Epithelial cell of proximal tubule (primary cell): Measurements from ENCODE around the gene PLAC1. TPM values are rescaled to one million over a fixed set of nuclear protein-coding genes. Genes with fewer than 3 reads are reported as not detected.

Source experiments
- DNase-seq: peaks from one replicate; pipeline ENCODE4 v3.0.0-alpha.2; 2011; ENCODE audit warnings: low read depth
- H3K4me3 ChIP-seq: 2 replicates; pipeline ENCODE4 v1.5.1; 2011; ENCODE audit warnings: low read depth, mild to moderate bottlenecking, low read length
- total RNA-seq: library from RNA; depleted of rRNA; stranded (reverse); fragments of >200 nt; gene quantifications from 2 replicates; pipeline ENCODE4 v1.2.3, GENCODE V29; 2015
- TF ChIP-seq, protein P1 (sequence below): conservative IDR thresholded peaks from 2 replicates; pipeline ENCODE4 v1.5.1; 2012; ENCODE audit warnings: low read depth, mild to moderate bottlenecking, low read length

Gene PLAC1
- total RNA-seq, 1 donor from 2014 or later, result not detected

DNA sequence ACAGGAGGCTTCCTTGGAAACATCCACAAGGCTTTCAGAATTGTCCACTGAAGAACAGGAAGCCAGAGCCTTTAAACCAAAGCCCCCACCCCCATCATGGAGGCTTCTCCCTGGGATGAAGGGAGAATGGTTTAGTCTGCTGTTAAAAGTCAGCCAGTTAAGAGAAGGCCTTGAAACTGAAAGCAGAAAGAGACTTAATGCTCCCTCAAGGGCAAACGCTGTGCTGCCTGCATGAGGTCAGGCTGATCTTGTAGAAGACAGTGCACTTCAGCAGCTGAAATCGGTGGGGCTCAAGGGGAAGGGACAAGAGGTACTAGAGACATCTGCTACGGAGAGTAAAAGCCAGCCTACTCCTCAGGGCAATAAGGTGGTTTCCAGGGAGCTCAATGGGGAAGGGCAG is 129.3 kb downstream of the PLAC1 start:
- H3K4me3 ChIP-seq, result no peak overlapping the region
- DNase-seq, result no peak
- TF ChIP-seq, protein P1, sequence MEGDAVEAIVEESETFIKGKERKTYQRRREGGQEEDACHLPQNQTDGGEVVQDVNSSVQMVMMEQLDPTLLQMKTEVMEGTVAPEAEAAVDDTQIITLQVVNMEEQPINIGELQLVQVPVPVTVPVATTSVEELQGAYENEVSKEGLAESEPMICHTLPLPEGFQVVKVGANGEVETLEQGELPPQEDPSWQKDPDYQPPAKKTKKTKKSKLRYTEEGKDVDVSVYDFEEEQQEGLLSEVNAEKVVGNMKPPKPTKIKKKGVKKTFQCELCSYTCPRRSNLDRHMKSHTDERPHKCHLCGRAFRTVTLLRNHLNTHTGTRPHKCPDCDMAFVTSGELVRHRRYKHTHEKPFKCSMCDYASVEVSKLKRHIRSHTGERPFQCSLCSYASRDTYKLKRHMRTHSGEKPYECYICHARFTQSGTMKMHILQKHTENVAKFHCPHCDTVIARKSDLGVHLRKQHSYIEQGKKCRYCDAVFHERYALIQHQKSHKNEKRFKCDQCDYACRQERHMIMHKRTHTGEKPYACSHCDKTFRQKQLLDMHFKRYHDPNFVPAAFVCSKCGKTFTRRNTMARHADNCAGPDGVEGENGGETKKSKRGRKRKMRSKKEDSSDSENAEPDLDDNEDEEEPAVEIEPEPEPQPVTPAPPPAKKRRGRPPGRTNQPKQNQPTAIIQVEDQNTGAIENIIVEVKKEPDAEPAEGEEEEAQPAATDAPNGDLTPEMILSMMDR, result no peak

DNA sequence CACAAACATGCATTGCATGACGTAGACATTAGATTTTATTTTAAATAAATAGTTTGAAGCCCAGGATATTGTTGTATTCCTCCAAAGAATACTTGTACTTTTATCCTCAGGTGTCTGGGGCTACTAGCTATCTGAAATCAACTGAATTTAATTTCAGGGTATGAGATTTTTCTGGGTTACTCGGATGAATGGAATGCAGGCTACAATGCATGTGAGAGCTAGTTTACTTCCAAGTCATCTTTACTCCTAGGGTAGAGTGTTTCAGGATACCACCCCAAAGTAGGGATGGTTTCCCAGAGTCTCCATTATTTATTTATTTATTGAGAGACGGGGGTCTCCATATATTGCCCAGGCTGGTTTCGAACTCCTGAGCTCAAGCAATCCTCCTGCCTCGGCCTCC is 131.9 kb downstream of the PLAC1 start:
- TF ChIP-seq, protein P1, result no peak
- H3K4me3 ChIP-seq, result no peak overlapping the region
- no peak for DNase-seq

DNA sequence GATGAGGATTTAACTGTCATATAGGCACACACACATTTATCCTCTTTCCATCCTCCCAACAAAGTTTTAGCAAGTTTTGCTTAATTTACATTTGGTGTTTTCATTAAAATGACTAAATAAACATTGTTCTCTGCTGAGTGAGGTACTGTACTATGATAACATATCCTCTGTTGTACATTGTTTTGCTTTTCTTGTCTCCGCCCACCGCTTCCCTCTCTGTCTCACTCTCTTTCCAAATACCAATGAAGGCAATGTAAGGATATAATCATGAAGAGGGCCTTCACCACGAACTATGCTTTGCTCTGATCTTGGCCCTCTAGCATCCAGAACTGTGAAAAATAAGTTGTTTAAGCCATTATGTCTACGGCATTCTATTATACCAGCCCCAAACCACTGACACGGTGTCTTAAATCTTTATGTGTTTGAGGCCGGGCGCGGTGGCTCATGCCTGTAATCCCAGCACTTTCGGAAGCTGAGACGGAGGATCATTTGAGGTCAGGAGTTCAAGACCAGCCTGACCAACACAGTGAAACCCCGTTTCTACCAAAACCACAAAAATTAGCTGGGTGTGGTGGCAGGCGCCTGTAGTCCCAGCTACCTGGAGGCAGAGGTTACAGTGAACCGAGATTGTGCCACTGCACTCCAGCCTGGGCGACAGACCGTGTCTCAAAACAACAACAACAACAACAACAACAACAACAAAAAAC is 133.0 kb downstream of the PLAC1 start:
- no peak overlapping the region for H3K4me3 ChIP-seq
- TF ChIP-seq, protein P1, result no peak
- DNase-seq, result no peak

DNA sequence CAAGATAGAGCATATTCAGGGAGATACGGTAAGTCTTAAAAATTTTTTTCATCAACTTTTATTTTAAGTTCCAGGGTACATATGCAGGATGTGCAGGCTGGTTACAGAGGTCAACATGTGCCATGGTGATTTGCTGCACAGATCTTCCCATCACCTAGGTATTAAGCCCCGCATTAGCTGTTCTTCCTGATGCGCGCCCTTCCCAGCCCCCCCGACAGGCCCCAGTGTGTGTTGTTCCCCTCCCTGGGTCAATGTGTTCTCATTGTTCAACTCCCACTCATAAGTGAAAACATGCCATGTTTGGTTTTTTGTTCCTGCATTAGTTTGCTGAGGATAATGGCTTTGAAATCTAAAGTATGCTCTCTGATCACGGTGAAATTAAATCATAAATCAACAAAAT is 134.1 kb downstream of the PLAC1 start:
- no peak for DNase-seq
- TF ChIP-seq, protein P1, result no peak

DNA sequence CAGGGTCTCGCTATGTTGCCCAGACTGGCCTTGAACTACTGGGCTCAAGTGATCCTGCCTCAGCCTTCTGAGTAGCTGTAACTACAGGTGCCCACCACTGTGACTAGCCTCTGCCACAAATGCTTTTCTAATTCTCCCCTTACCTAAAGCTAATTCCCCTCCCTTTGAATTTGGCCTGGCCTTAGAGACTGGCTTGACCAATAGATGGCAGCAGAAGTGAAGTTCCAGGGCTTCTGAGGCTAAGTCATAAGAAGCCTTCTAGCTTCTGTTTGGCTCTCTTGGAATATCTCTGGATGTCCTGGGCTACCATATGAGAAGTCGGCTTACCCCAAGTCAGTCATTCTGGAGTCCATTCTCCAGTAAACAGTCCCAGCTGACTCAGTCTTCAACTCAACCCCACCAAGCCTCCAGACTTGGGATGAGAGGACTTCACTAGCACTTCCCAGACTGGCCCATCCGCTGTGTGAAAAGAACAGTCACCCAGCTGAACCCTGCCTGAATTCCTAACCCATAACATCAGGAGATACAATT is 137.3 kb downstream of the PLAC1 start:
- no peak for DNase-seq
- TF ChIP-seq, protein P1, result peak; percentile 71
- no peak overlapping the region for H3K4me3 ChIP-seq

More for the DNA sequence above, 134.1 kb downstream of the PLAC1 start:
- no peak overlapping the region for H3K4me3 ChIP-seq

Other genes with a start within 250 kb of the PLAC1 start
- 14.8 and 22.1 TPM in 2 replicates for gene HPRT1, start 198.3 kb downstream of the PLAC1 start, total RNA-seq
- gene PABIR2, start 138.7 kb upstream of the PLAC1 start, total RNA-seq, result 7.5 and 12.1 TPM in 2 replicates